GM21619 (cell line): Measurements from ENCODE around the gene COL9A1.

ENCODE experiments used
- ATAC-seq: cut with Tn5 transposase; IDR thresholded peaks from one replicate; pipeline ENCODE4 v1.9.1; 2021; ENCODE audit not compliant: unreplicated experiment

Gene COL9A1

GRCh38 chr6:70234561-70235236, 68.2 kb downstream of the COL9A1 start:
- ATAC-seq, result no peak

DNA sequence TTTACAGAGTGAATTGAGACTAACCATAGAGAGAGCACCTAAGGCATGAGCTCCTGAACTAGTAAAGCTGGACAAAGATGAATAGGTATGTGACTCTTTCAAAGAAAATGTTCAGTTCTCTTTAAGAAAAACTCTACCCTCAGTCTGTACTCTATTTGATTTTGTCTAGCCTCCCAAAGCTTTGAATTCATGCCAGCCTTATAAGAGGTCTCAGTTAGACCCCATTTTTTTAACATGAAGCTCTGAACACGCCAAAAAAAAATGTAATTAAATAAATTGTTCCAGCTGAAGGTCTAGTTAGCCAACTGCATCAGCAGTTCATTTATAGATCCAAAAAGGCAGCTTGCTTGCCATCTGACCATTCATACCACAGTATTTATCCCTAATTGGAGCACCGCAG, 71.6 kb downstream of the COL9A1 start:
- no peak for ATAC-seq

DNA sequence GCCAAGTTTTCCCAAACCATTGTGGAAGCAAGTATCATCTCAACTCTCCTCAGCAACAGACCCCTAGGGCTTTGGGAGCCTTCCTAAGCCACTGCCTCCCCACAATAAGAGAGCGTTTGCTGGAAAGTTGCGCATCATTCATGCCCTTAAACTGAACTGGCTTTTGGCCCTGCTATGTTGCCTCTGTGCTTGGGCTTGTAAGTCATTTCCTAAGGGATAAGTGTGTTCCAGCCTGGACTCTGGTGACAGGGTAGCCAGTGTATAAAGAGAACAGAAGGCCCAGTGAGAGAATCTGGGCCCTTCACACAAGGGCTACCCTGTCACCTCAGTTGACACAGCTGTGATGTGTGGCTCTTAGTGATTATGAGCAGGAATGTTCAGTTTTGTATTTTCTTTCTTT, 77.8 kb downstream of the COL9A1 start:
- no peak for ATAC-seq

- no peak for ATAC-seq
Measured at GRCh38 chr6:70222439-70222749, 80.5 kb downstream of the COL9A1 start.

- no peak for ATAC-seq
Measured at GRCh38 chr6:70221715-70222438, 81.0 kb downstream of the COL9A1 start.

DNA sequence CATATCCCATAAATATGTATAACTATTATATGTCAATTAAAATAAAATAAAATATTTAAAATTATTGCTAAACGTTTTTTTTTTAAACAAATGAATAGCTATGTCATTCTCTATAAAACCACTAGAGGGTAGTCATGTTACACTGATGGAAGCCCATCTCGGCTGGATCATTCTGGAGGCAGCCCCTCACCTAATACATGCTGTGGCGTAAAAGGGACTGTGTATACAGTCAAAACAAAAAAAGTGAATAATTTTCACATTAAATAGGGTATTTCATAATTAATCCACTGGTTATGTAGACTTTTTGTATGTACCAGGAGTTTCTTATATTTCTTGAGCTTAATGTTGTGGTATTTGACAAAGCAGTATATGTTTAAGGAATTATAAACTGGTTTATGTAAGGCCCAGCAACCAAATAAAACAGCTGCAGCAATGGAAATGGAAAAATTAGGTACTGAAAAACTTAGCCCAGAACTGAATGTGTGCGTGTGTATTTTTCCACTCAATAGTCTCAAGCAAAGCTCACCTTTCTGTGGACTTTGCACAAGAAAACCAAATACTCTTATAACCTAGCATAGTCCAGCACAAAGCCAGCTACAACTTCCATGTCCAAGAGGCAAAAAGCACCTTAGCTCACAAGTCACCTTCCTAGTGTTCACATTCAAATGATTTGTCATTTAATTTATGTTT, 81.7 kb downstream of the COL9A1 start:
- ATAC-seq, result peak; percentile 51

GRCh38 chr6:70219943-70220613, 82.8 kb downstream of the COL9A1 start:
- no peak for ATAC-seq

DNA sequence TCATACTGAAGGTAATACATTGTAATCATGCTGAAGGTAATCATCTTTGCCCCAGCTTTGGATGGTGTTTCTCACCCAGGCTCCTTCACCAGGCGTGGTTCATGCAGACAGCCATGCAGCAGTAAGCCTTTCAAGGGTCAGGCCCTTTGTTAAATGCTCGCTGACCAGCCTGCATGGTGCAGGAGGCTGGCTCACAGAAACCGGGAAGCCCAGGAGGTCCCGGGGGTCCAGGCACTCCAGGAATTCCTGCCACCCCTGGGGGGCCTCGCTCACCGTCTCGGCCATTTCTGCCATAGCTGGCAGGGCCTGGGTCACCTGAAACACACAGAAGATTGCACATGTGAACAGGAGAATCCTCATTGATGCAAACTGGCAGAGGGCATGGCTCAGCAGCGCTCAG, 86.1 kb downstream of the COL9A1 start:
- no peak for ATAC-seq

DNA sequence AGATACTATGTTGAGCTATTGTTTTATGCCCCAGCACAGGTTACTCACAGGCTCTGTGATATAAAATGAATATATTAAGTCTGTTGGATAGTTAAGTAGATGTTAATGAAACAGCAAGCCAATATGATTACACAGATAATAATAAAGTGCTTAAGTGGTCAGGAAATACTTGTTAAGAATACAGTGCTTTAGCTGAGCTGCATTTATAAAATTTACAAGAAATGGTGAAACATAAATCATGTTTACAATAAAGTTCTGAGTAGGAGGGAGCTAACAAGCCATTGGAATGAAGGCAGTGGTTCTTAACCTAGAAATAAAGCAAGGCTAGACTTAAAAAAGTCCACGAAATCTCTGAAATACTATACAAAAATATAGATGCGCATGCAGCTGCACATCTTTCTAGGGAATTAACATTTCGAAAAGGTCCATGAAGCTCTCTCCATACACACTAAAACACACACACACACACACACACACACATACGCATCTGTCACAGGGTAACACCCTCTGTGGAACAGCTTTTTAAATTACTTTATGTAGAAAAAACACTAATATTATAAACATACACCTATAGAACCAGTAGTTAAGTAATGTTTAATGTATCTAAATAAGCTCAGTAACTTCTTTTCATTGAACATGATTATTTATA, 87.3 kb downstream of the COL9A1 start:
- ATAC-seq, result no peak

GRCh38 chr6:70210462-70210861, 92.4 kb downstream of the COL9A1 start:
- ATAC-seq, result no peak

- no peak for ATAC-seq
Measured at GRCh38 chr6:70208235-70208790, 94.6 kb downstream of the COL9A1 start.

DNA sequence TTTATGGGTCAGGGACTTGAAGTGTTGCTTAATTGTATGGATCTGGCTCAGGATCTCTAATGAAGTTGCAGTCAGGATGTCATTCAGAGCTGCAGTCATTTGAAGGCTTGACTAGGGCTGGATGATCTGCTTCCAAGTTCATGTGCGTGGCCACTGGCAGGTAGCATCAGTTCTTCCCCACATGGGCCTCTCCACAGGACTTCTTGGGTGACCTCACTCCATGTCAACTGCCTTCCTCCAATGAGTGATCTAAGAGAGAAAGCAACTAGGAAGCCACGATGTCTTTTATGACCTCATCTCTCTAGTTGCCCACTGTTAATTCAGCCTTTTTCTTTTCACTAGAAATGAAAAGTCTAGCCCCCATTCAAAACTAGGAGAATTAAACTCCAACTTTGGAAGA, 104.1 kb downstream of the COL9A1 start:
- ATAC-seq, result no peak

DNA sequence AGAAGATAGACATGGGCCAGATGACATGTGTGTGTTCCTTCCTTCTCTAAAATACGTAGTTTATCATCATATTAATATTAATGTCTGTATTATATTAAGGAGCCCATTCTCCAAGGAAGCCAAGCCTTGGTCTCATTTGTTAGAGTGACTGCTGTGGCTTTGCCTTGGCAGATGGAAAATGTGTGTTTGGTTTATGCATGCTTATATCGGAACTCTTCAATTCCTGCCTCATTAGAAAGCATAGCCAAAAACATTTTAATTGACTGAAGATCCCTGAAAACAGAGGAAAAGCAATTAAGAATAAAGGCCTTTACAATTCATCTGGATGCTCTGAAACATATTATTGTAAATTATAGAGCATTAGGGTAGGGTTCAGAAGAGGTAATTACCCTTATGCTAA, 106.4 kb downstream of the COL9A1 start:
- ATAC-seq, result no peak

DNA sequence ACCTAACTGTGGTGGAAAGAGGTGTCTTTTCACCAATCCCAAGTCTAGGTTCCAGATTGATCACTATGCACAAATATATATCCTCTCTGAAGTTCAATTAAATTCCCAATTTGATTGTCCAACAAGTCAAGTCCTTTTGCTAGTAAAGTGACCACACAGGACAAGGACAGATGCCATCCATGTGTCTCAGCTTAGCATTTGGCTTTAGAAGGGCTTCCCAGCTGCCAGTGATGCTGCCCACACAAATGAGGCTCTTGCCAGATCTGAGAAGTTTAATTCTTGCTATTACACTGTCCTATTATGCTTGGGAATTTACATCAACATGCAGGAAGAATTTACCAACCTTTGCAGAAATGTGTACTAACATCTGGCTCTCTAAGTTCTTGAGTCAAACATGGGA, 108.5 kb downstream of the COL9A1 start:
- no peak for ATAC-seq

GRCh38 chr6:70188202-70188601, 114.7 kb downstream of the COL9A1 start:
- no peak for ATAC-seq

GRCh38 chr6:70186461-70186860, 116.4 kb downstream of the COL9A1 start:
- no peak for ATAC-seq

DNA sequence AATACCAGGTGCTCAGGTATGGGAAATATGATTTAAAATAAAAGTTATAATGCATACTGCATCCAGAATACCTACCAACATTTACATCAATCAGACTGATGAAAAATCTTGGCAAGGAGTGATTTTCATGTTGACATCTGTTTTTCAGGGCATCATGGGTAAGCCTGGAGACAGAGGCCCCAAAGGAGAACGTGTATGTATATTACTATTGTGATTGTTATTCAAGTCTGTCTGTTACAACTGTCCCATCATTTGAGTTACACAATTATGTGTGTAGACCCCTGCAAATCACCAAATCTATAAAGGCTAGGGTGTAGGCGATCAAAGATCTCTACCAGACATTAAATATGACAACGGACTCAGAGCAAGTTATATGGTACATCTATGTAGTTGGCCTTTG, 118.2 kb downstream of the COL9A1 start:
- ATAC-seq, result no peak

DNA sequence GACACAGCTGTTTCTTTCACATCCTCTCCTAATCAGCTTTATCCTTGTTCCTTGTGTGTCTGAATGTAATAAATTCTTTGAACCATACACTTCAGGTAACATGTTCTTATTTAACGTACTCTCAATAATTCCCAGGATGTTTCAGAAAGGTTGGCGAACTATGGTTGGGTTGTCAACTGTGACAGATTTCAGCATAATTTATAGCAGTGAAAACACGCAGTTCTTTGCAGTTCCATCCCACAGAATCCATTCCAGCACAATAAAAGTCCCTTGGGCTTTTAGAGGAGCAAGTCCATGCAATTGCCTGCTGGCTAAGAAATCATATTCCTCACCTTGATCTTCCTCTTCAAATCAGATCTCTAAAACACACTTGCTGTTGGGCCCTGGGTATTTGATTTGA, 119.3 kb downstream of the COL9A1 start:
- ATAC-seq, result no peak

DNA sequence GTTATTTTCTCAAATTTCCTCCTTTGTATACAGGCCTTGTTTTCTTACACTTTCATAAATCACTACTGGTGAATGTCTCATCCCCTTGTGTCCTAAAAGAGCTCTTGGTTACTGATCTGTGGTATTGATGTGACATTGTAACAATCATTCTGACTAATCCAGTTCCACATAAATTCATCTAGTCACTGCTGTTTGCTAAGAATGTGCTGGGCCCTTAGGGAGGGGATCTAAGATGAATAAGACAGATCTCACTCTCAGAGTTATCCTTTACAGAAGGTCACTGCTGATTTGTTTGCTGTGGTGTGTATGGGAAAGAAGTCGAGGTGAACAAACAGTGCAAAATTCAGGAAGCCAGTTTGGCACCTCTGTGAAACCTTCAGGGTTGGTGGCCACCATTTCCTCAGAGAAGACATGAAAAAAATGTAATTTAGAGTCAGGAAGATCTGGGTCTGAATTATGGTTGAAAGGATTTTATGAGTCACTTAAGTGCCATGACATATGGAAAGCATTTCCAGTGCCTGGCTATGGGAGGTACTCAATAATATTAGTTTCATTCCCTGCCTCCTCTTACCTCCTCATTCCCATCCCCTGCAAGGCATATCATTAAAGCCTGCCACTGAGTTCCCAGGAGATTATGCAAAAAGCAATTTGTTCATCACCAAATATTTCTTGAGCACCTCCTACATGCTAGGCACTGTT, 121.8 kb downstream of the COL9A1 start:
- peak; percentile 79 for ATAC-seq

GRCh38 chr6:70180183-70180900, 122.5 kb downstream of the COL9A1 start:
- ATAC-seq, result no peak
